Calu3 (cell line): ENCODE results near the gene EHF. TPM values are rescaled to one million over a fixed set of nuclear protein-coding genes. Genes with fewer than 3 reads are reported as not detected.

Source experiments
- BruUV-seq: library from RNA; stranded (reverse); fragments of 400-500 nt; replicated peaks from 2 replicates; lab custom pipeline; 2021; lab: Mats Ljungman, UMichigan
- CTCF ChIA-PET: fragments of 300-600 bp; sonication (Branson Sonifier 250); formaldehyde crosslinking; loops from one replicate; lab custom pipeline; 2022; ENCODE audit warnings: antibody characterized with exemption; lab: Charles Lee
- DNase-seq: peaks from one replicate; pipeline ENCODE4 v3.0.0; 2022
- H3K27ac Mint-ChIP-seq: one replicate; pipeline ENCODE4 v1.8.0; 2022; ENCODE audit warnings: mixed read lengths; ENCODE audit not compliant: unreplicated experiment
- H3K27me3 Mint-ChIP-seq: one replicate; pipeline ENCODE4 v1.8.0; 2022; ENCODE audit warnings: mixed read lengths; ENCODE audit not compliant: unreplicated experiment
- H3K36me3 Mint-ChIP-seq: one replicate; pipeline ENCODE4 v1.8.0; 2022; ENCODE audit warnings: mild to moderate bottlenecking, moderate library complexity, mixed read lengths; ENCODE audit not compliant: insufficient read depth, unreplicated experiment
- H3K4me1 Mint-ChIP-seq: one replicate; pipeline ENCODE4 v1.8.0; 2022; ENCODE audit warnings: mild to moderate bottlenecking, low read depth, mixed read lengths; ENCODE audit not compliant: unreplicated experiment
- H3K4me3 Mint-ChIP-seq: one replicate; pipeline ENCODE4 v1.8.0; 2022; ENCODE audit warnings: mild to moderate bottlenecking, low read depth, moderate library complexity, mixed read lengths; ENCODE audit not compliant: unreplicated experiment
- H3K9me3 Mint-ChIP-seq: one replicate; pipeline ENCODE4 v1.8.0; 2022; ENCODE audit warnings: low read depth, mixed read lengths; ENCODE audit not compliant: unreplicated experiment
- intact Hi-C: fragments of 100-400 bp; cut with micrococcal nuclease; formaldehyde crosslinking; loops from one replicate; pipeline ENCODE4 v1.10.0; 2022; ENCODE audit not compliant: unreplicated experiment
- total RNA-seq: library from RNA; stranded (reverse); gene quantifications from 2 replicates; pipeline ENCODE4 v1.2.3, GENCODE V29; 2022
- TF ChIP-seq, protein P1 (sequence below): fragments of 200-600 bp; IDR thresholded peaks from one replicate; pipeline ENCODE4 v1.8.0; 2022; ENCODE audit warnings: antibody characterized with exemption; ENCODE audit not compliant: unreplicated experiment

The EHF gene
- total RNA-seq, 1 experiment from 2014 or later: 286 TPM

DNA sequence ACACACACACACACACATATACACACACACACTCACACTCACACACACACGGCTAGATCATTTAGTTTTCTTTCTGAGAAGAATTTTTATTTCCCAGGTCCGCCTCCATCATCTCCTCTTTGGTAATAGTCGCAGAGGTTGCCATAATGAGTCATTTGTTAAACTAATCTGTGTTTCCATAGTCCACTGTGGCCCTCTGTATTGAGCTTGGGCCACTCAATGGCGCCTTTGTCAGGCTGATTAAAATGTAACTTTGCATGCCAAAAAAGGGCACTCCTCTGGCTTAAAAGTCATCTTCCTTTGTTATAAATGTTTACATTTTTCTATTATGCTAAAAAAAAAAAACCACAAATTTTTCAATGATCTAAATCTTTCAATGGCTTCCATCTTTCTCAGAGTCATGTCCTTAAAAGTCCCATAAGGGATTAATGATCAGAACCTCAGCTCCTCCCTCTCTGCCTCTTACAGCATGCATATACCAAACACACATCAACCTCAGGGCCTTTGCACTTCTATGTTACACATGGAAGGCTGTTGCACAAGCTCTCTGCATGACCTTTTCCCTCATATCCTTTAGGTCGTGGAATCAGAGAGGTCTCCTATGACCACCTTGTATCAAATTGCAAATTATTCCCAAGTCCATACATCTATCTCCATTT, 35.3 kb downstream of the EHF start:
- Mint-ChIP-seq H3K4me3 (peak overlapping the region; percentile 23), H3K4me1 (peaks cover 57% of the 10 kb centered on the region), H3K27ac (peak overlapping the region; percentile 81), H3K27me3 (no peaks in the 10 kb centered on the region), H3K9me3 (no peaks in the 10 kb centered on the region), H3K36me3 (peaks cover 98% of the 10 kb centered on the region)
- CTCF ChIA-PET: interaction anchor here (0.7 to 5.5 kb wide), 7 partner anchors 16 to 199 kb away, joined by 3 to 50 read pairs (median 4); partner anchors contain the start of gene EHF
- BruUV-seq: no TSS peak
- TF ChIP-seq, protein P1, sequence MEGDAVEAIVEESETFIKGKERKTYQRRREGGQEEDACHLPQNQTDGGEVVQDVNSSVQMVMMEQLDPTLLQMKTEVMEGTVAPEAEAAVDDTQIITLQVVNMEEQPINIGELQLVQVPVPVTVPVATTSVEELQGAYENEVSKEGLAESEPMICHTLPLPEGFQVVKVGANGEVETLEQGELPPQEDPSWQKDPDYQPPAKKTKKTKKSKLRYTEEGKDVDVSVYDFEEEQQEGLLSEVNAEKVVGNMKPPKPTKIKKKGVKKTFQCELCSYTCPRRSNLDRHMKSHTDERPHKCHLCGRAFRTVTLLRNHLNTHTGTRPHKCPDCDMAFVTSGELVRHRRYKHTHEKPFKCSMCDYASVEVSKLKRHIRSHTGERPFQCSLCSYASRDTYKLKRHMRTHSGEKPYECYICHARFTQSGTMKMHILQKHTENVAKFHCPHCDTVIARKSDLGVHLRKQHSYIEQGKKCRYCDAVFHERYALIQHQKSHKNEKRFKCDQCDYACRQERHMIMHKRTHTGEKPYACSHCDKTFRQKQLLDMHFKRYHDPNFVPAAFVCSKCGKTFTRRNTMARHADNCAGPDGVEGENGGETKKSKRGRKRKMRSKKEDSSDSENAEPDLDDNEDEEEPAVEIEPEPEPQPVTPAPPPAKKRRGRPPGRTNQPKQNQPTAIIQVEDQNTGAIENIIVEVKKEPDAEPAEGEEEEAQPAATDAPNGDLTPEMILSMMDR: no peak
- intact Hi-C loops: no loop called here
- peak; percentile 70 for DNase-seq

DNA sequence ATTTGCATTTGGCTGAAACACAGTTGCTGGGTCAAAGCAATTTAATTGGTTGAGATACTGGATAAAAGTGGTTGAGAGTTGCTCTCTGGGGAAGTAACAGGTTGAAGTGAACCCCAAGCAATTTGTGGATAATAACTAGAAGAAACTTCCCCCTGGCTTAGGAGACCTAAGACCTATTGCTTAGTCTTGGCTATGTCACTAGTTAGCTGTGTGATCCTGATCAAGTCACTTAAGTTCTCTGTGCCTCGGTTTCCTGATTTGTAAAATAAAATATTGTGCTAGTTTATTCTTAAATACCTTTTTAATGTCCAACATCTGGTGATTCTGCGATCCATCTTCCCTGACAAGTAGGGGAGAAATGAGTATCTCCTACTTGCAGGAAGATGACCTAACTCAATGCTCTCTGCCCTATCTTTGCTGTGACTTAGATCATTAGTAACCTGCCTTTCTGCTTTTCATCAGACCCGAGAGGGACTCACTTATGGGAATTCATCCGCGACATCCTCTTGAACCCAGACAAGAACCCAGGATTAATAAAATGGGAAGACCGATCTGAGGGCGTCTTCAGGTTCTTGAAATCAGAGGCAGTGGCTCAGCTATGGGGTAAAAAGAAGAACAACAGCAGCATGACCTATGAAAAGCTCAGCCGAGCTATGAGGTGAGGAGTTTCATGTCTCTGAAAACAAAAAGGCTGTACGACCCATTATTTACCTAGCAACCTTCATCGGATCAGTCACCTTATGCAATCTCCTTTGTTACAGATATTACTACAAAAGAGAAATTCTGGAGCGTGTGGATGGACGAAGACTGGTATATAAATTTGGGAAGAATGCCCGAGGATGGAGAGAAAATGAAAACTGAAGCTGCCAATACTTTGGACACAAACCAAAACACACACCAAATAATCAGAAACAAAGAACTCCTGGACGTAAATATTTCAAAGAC, 37.5 kb downstream of the EHF start:
- no peak for DNase-seq
- H3K9me3 Mint-ChIP-seq: no peaks in the 10 kb centered on the region
- no peak overlapping the region for H3K4me3 Mint-ChIP-seq
- no TSS peak for BruUV-seq
- peaks cover 98% of the 10 kb centered on the region for H3K36me3 Mint-ChIP-seq
- CTCF ChIA-PET: no interaction called here
- peak overlapping the region; percentile 34 for H3K27ac Mint-ChIP-seq
- TF ChIP-seq, protein P1: no peak
- H3K27me3 Mint-ChIP-seq: no peaks in the 10 kb centered on the region
- H3K4me1 Mint-ChIP-seq: peaks cover 45% of the 10 kb centered on the region
- intact Hi-C loops: no loop called here

DNA sequence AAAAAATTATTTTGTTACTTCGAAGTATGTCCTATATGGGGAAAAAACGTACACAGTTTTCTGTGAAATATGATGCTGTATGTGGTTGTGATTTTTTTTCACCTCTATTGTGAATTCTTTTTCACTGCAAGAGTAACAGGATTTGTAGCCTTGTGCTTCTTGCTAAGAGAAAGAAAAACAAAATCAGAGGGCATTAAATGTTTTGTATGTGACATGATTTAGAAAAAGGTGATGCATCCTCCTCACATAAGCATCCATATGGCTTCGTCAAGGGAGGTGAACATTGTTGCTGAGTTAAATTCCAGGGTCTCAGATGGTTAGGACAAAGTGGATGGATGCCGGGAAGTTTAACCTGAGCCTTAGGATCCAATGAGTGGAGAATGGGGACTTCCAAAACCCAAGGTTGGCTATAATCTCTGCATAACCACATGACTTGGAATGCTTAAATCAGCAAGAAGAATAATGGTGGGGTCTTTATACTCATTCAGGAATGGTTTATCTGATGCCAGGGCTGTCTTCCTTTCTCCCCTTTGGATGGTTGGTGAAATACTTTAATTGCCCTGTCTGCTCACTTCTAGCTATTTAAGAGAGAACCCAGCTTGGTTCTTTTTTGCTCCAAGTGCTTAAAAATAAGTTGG, 38.3 kb downstream of the EHF start:
- Mint-ChIP-seq H3K9me3 (no peaks in the 10 kb centered on the region), H3K27me3 (no peaks in the 10 kb centered on the region), H3K4me1 (peaks cover 41% of the 10 kb centered on the region), H3K27ac (peak overlapping the region; percentile 34), H3K36me3 (peaks cover 97% of the 10 kb centered on the region), H3K4me3 (no peak overlapping the region)
- TF ChIP-seq, protein P1: no peak
- DNase-seq: no peak
- CTCF ChIA-PET: interaction anchor here (0.8 kb wide), 1 partner anchor 19 kb away, joined by 3 read pairs; no protein-coding TSS in a partner anchor
- BruUV-seq: TSS peak; percentile 3
- intact Hi-C loops: no loop called here

GRCh38 chr11:34665077-34665835, 44.4 kb downstream of the EHF start:
- H3K27ac Mint-ChIP-seq: peak overlapping the region; percentile 35
- peaks cover 66% of the 10 kb centered on the region for H3K36me3 Mint-ChIP-seq
- H3K9me3 Mint-ChIP-seq: no peaks in the 10 kb centered on the region
- BruUV-seq: no TSS peak
- intact Hi-C loops: no loop called here
- H3K4me1 Mint-ChIP-seq: peaks cover 38% of the 10 kb centered on the region
- H3K4me3 Mint-ChIP-seq: no peak overlapping the region
- H3K27me3 Mint-ChIP-seq: no peaks in the 10 kb centered on the region
- CTCF ChIA-PET: no interaction called here
- DNase-seq: no peak
- TF ChIP-seq, protein P1: no peak
